ENCODE data around the gene SPTLC2.

Gene SPTLC2

DNA sequence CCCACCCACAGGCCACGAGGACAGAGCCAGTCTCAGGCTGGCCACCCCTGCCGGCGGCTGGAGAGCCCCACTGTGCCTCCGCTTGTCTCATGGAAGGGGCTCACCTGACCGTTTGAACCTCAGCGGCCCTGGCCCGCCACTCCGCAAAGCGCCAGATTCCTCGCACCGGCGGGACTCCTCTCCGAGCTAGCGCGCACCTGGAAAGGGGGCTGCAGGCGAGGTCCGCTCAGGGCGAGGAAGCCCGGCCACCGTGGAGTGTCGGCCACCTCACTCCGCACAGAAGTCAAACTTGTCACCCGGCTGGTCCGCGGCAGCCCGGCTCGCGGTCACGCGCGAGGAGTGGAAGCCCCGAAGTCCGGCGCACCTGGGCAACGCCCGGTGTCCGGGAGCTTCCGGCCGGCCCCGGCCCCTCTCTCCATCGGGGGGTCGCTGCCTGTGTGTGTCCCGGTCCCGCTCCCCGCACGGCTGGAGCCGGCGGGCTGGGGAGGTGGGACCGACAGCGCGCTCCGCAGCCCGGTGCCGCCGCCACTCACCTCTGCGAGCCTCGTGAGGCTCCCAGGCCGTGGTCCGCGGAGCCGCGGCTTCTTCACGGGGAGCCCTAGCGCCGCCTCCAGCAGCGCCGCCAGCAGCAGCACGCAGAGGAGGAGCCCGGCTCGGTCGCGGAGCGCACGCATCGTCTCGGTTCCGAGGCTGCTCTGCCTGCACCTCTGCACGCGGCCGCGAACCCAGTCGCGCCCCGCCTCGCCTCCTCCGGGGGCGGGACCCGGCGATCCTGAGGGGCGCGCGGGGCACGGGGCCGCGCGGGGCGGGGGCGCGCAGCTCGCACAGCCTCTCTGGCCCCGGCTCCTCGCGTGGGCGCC lies 118.1 kb downstream of the SPTLC2 start, which contains the start of gene ISM2:
Gene ISM2 (minus strand): TSS at position 697 of the 860 bp plus-strand sequence. CDS start 23 bp downstream, at position 674.
- no peak for DNase-seq

DNA sequence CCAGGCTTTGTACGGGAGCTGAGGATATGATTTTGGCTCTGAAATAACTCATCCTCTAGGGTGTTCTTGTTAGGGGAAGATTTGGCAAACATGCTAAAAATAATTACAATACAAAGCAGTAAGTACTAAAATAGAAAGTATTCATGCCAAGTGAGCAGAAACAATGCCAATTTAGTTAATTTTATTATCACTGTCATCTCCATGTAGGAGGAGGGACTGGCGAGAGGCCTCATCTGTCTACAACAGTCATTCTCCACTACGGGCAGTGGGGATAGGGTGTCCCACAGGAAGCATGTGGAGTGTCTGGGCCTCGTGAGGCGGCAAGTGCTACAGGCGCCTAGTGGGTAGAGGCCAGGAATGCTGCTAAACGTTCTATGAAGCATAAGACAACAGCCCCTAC lies 121.1 kb downstream of the SPTLC2 start:
- DNase-seq, result no peak

DNA sequence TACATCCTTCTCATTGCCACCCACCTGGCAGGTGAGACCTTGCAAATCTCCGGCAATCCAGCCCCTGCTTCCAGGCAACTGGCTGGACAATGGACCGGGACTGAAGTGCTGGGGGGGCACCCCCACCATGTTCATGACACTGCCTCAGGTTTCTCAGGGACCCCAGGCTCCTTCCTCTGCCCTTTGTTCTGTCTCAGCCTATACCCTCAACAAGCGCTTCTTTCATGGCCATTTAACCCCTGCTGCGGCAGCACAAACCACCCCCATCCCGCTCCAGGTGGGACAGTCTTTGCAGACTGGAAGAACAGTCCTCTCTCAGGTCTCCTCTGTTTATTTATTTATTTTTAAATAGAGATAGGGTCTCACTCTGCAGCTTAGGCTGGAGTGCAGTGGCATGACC lies 125.4 kb downstream of the SPTLC2 start:
- DNase-seq, result no peak

DNA sequence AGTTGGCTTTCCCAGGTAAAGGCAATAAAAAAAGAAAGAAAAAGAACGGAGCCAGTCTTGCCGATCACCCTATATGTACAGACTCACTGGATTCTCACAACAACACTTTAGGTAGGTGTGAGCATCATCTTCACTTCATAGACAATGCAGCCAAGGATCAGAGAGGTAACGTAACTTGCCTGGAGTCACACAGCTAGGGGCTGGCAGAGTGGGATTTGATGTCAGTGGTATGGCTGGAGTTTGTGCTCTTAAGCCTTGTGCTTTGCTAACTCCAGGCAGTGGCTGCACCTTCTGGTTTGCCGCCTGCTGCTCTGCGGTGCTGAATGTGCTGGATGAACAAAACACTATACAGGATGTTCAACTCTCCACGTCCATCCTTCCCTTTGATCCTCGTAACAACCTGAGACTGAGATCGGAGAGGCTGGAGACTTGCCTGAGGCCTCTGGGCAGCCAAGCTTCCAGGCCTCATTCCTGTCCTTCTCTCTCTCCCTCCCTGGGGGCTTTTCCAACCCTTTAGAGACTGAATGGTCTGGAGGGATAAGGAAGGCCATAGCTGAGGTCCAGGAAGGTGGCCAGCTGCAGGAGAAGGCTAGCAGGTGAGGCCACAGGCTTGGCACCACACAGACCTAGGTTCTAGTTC lies 126.0 kb downstream of the SPTLC2 start:
- DNase-seq, result no peak

DNA sequence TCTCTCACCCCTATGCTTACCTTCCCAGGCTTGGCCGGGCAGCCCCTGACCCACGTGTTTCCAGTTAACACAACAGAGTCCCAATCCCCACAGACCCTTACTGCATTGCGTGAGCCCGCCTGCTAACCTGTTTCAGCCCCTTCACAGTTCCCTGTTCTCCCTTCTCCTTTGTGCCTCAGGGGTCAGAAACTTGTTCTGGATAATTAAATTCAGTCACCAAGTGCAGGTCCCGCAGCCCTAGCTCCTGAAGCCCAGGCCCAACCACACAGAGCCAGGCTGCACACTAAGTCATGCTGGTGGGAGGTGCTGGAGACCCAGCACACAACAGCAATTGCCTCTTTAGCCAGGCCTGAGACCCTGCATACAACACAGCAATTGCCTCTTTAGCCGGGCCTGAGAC lies 127.4 kb downstream of the SPTLC2 start:
- no peak for DNase-seq

DNA sequence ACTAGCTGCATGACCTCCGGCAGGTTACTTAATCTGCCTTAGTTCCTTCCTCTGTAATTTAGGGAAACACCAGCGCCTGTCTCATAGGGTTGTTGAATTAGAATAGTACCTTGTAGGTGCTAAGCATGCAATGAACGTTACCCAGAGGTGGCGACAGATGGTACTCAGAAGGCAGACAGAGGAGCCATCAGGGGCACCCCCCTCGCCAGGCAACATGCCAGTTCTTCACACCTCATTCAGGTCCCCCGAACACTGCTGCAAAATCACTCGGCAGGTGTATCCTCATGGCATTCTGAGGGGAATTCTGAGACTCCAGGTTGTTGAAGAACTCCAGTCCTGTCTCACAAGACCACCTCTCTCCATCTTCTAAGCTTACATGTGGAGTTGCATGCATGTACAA lies 127.9 kb downstream of the SPTLC2 start:
- no peak for DNase-seq

DNA sequence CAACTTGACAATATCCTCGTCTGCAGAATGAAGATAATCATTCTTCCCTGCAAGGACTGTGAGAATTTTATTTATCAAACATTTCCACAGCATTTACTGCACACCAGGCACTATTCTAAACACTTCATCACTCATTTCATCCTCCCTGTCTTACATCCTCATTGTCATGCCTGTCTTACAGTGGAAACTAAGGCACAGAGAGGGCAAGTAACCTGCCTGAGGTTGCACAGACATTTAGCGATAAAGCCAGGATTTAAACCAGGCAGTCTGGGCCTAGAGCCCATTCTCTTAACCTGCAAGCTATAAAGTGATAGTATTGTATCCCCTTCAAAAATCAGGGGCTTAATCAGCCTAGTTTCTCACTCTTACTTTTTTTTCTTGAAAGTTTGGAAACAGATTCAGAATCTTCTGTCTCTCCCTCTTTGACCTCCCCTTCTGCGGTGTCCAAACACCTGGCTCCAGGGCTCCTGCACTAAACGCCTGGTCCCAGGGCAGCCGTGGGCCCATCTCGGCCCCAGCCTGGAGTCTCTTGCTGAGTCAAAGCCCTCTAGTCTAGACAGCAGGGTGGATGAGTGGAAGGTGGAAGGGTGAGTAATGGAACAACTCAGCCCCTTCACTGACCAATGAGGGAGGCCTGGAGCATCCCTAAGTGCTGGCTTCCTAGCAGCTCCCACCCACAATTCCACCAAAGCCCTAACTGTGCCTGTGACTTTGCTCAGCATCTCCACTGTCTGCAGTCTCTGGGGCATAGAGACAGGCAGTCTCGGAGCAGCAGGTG lies 130.3 kb downstream of the SPTLC2 start:
- no peak for DNase-seq

DNA sequence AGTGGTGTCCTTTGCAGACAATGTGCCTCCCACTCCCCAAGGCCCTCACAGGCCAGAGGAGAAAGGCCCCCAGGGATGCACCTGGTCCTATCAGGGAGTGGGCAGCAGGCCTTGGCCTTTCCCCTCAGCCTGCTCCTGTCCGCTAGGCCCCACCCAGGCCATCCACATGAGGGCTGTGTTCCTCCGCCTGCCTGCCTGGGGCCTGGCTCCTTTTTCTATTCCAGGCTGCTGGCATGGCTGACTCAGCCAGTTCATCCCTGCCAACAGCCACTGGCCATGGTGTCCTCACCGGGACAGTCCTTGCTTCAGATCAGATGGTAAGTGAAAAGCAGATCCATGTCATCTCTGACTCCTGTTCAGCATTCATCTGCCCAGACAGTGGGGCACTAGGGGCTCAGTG lies 131.2 kb downstream of the SPTLC2 start:
- DNase-seq, result no peak

DNA sequence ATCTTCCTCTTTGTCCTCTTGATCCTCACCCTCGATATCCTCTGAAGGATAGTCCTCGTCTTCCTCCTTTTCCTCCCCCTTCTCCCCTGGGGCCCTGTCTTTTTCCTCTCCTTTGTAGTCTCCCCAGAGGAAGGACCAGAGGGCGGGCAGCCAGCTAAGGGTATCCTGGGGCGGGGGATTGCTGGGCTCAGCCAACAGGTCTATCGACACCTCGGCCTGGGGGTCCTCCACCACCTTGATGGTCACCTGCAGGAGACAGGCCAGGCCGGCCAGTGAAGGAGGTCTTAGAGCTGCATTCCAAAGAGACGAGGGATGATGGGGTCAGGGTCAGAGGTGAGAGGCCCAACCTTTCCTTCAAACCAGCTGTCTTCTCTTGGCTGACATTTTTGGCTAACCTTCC lies 134.0 kb downstream of the SPTLC2 start:
- no peak for DNase-seq

DNA sequence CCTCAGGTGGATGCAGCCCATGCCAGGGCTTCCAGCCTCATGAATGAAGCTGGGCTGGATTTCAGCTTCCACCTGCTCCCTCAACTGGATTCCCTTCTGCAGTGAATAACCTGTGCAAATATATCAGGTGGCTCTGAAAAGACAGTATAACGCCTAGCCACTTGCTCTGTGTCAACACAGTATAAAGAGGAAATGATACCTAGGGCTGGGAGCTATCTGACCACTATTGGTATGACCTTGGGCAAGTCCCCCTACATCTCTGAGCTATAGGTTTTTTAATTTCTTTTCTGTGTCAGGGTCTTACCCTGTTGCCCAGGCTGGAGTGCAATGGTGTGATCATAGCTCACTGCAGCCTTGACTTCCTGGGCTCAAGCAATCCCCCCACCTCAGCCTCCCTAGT lies 137.6 kb downstream of the SPTLC2 start:
- DNase-seq, result no peak

DNA sequence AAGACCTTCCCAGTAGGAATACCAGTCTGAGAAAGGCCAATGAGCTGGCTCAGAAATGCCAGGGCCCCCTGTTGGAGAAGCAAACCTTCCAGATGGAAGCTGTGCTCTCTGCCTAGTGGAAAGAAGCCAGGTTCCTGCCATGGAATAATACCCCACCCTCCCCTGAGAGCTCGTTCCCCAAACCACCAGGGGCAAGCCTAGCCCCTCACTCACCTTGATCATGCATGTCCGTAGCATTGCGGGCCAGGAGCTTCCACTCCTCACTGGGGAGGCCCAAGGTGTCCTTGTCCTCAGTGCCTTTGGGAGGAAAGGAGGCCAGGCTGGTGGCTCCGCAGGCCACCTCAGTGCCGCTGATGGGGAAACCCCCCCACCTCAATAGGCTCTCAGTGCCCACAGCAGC lies 138.4 kb downstream of the SPTLC2 start:
- no peak for DNase-seq

DNA sequence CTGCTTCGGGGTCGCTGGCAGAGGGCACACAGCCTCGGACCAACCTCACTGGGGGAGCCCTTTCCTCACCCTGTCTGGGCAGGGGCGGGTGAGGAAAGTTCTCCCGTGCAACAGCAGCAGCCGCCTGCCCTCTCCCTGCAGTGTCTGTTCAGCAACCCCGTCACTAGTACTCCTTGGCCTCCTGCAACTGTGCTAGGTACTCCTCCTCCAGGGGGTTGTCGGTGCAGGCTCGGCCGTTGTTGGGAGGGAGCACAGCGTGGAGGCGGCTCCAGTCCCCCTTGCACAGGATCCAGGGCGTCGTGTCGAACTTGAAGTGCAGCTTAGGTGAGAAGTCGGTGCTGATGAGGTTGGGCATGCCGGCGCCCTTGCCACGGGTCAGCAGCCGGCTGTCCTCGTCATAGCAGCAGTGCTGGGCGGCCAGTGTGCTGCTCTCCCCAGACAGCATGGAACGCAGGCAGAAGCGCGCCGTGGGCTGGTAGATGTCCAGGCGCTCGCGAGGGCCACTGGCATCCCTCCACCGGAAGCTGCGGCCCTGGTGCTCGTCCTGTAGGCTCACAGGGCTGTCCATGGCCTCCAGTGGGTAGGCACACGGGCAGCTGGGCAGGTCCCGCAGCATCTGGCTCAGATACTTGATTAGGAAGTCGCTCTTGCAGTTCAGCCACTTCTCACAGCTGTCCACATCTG lies 140.9 kb downstream of the SPTLC2 start:
- DNase-seq, result no peak

DNA sequence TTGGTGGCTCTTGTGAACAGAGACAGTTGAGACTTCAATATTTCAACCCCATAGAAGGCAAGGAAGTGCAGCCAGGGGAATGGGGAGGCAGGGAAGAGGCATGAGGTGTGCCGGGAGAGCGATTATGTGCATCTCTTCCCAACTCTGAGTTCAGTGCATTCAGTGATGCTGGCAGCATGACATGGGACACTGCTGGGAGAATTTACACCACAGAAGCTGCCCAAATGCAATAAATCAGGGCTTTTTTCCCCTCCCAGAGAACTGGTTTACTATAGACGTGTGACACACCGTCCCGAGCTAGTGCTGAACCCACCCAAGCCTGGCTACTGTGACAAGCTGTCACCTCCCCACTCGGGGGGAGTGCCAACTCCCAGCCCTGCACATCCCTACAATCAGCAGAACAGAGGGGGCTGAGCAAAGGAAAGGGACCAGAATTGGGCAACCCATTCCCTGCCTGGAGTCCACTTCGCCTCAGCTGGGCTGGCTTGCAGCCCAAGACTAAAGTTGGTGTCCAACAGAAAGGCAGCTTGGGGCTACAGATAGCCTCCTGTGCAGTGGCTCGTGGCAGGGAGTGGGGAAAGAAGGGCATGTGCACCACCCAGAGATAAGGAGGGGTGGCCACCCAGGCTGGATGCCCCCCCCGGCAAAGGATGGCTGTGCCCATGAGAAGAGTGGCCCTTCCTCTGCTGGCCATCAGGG lies 141.8 kb downstream of the SPTLC2 start:
- no peak for DNase-seq

DNA sequence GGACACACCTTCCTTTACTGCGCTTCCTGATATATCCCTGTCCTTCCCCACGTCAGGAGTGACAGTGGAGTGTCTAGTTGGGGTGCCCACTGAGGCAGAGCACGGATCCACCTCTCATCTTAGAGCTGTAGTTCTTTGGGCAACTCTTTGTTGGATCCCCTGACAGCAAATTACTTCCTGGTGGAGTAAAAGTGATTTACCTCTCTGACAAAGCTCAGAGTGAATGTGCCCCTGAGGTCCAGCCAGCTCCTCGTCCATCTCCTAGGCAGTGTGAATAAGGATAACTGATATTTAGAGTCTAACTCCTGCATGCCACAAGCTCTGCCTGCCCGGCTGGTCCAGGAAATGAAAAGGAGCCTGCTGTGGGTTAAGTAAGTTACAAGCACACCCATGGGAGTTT lies 142.5 kb downstream of the SPTLC2 start:
- no peak for DNase-seq

DNA sequence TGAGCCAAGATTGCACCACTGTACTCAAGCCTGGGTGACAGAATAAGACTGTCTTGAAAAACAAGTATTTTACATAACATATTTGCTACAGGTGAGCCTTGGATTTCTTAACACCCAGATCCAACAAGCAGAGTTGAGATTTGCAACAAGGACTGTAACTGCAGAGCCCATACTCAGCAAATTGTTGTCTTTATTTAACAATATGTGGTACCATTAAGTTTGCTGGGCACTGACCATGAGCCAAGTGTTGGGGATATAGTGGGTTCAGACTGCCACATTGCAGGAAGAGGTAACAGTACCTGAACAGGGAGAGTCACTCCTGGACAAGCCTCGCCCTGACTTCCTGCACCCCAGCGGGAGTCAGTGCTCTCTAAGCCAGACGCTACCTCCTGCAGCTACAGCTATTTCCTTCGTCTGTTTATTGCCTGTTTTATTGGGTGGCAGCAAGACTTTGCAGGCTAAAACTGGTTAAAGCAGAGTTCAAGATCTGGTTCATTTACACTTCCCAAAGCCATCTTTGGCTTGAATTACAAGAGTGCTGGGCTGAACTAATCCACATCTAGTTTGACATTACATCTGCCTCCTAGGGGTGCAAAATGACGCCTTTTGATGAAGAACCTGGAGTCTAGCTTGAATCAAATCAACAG lies 146.1 kb downstream of the SPTLC2 start:
- DNase-seq, result no peak

DNA sequence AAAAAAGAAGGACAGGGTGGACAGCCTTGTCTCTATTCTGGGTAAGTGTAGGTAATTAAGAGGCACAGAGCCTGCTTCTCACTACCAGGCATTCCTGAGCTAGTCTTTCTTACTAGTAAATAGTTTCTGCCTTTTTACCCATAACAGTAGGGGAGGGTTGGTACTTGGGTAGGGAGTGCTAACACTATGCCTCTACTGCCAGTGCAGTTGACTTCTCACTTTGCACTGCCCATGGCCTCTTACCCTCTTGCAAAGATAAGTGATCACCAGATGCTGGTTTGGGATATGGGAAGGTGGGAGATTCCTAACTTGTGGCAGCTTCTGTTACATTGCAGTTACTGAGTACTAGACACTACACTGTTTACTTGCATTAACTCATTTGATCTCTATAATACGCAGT lies 146.9 kb downstream of the SPTLC2 start:
- DNase-seq, result no peak

DNA sequence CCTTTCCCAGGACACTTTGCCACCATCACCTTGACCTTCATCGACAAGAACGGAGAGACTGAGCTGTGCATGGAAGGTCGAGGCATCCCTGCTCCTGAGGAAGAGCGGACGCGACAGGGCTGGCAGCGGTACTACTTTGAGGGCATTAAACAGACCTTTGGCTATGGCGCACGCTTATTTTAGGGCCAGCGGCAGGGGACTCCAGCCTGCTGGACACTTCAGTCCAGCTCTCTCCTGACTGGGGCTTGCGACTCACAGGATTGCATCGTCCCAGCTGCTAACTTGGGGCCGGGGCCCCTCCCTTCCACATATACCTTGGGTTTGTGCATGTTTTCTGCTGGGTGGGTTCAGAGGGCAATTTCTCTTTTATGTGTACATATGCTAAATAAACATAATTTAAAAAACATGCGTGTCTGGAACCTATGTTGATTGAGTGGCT lies 147.4 kb downstream of the SPTLC2 start:
- DNase-seq, result no peak

DNA sequence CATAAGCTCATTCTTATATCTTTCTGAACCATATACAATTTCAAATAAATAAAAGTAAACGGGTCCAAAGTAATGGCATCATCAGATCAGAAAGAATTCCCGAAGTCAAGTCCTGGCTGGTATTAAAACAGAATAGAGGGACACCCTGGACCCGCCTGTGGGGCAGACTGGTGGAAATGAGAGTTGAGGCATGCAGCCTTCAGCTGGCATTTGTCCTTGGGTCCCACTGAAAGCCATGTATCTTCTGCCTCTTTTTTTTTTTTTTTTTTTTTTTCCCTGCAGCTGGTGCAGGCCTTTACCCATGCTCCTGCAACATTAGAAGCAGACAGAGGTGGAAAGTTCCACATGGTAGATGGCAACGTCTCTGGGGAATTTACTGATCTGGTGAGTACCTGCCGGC lies 148.6 kb downstream of the SPTLC2 start:
- DNase-seq, result no peak

DNA sequence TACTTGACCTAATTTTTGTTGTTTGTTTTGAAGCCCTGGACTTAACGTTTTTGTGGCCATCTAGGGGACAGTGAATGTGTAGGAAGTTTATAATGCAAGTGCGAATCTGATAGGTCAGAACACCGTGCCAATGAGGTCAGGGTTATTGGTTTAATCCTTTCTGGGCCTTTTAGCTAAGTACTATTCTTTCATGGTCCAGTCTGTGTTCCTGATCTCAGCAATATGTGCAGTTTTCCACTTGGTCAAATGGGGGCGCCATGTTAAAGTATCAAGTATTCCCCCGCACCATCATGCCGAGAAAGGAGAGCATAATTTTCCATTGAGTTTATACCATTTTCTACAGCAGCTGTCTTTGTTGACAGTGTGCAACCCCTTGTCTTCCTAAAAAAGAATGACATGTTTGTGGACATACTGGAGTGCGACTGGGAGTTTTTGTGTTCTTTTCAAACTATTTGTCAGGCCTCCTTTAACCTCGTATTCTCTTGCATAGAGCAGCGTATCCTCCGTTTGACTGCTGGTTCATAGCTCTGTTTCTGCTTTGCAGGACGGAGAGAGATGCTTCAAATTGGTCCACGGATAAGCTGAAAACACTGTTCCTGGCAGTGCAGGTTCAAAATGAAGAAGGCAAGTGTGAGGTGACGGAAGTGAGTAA lies 157.2 kb downstream of the SPTLC2 start:
- no peak for DNase-seq

DNA sequence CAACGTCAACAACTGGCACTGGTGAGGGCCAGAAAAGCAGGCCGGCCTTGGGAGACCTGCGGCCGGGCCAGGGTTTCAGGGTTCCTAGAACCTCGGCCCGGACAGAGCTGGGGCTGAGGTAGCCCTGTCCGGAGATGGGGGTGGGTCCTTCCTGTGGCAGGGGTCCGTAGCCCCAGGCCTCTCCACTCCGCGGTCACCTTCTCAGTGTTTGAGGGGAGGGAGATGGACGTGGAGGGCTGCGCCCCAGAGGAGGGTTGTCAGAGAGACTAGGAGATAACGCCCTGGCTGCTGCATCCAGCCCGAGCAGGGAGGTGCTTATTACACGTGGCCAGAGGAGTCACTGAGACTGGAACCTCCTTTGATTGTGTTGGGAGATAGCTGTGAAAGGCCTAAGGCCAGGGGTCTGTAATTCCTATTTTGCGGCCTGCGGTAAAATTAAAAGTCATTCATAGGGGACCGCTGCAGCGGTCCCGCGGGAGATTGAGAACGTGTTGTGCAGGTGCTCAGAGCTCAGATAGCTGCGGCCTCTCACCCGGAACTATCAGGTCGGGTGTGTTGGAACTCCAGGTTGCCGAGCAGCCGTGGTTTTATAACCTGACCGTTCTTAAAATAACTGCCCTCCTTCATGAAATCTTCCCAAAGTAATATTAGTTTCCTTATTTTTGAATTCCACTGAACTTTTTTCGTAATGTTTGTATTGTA lies 158.0 kb downstream of the SPTLC2 start:
- no peak for DNase-seq
